HEK293 (cell line): ENCODE data around the gene RABGGTA.
A peak's percentile ranks its signal among the peaks of the same experiment; 100 is the strongest.

Experiments used
- CTCF ChIA-PET: fragments of 350-600 bp; formaldehyde crosslinking; extraction: SDS; loops from one replicate; lab custom pipeline; 2021; ENCODE audit warnings: antibody characterized with exemption; lab: Yijun Ruan, JAX
- POLR2A ChIA-PET: fragments of 300-600 bp; formaldehyde crosslinking; extraction: SDS; loops from one replicate; lab custom pipeline; 2020; ENCODE audit warnings: antibody characterized with exemption, inconsistent platforms; lab: Yijun Ruan, JAX
- H3K27ac ChIP-seq: fragments of 200-500 bp; sonication (Bioruptor generic); 2 replicates; pipeline ENCODE4 v1.5.1; 2014; ENCODE audit warnings: low read depth, low read length, control low read depth, inconsistent platforms; ENCODE audit errors: extremely low read depth
- H3K36me3 ChIP-seq, 2 experiments: fragments of 200-500 bp in 1 of 2; sonication (Bioruptor generic) in 1 of 2; 1 replicate in 1 of 2; 2 replicates in 1 of 2; pipeline ENCODE4 v1.5.1; 2014 to 2017; ENCODE audit warnings: inconsistent platforms in 2 of 2, low read length in 2 of 2; ENCODE audit not compliant: control insufficient read depth in 2 of 2, insufficient read depth in 1 of 2
- H3K4me1 ChIP-seq: fragments of 200-500 bp; sonication (Bioruptor generic); 2 replicates; pipeline ENCODE4 v1.5.1; 2014; ENCODE audit warnings: mild to moderate bottlenecking, low read length, inconsistent platforms; ENCODE audit not compliant: control insufficient read depth, insufficient read depth
- H3K4me3 ChIP-seq: 2 replicates; pipeline ENCODE4 v1.5.1; 2011; ENCODE audit warnings: low read depth, mild to moderate bottlenecking, control low read depth, low read length, moderate library complexity
- H3K9me3 ChIP-seq: fragments of 200-500 bp; sonication (Bioruptor generic); 2 replicates; pipeline ENCODE4 v1.5.1; 2014; ENCODE audit warnings: low read depth, low read length, inconsistent platforms; ENCODE audit not compliant: control insufficient read depth, insufficient read depth
- GLI4 ChIP-seq: fragments of 450-650 bp; formaldehyde crosslinking; IDR thresholded peaks from 2 replicates; pipeline ENCODE4 v1.5.1; 2016; ENCODE audit warnings: missing biosample characterization, missing genetic modification characterization
- GLIS1 ChIP-seq: fragments of 450-650 bp; formaldehyde crosslinking; IDR thresholded peaks from 2 replicates; pipeline ENCODE4 v1.5.1; 2016; ENCODE audit warnings: missing biosample characterization, missing genetic modification characterization
- ZBTB1 ChIP-seq: fragments of 450-650 bp; formaldehyde crosslinking; IDR thresholded peaks from 2 replicates; pipeline ENCODE4 v1.5.1; 2016; ENCODE audit warnings: missing biosample characterization, missing genetic modification characterization
- ZFP69B ChIP-seq: fragments of 450-650 bp; formaldehyde crosslinking; IDR thresholded peaks from 2 replicates; pipeline ENCODE4 v1.5.1; 2016; ENCODE audit warnings: missing biosample characterization, missing genetic modification characterization
- ZNF140 ChIP-seq: fragments of 450-650 bp; formaldehyde crosslinking; IDR thresholded peaks from 2 replicates; pipeline ENCODE4 v1.5.1; 2016; ENCODE audit warnings: missing biosample characterization, missing genetic modification characterization
- ZNF157 ChIP-seq: fragments of 450-650 bp; formaldehyde crosslinking; IDR thresholded peaks from 2 replicates; pipeline ENCODE4 v1.5.1; 2016; ENCODE audit warnings: missing biosample characterization, missing genetic modification characterization
- ZNF2 ChIP-seq: fragments of 450-650 bp; formaldehyde crosslinking; IDR thresholded peaks from 2 replicates; pipeline ENCODE4 v1.5.1; 2016; ENCODE audit warnings: missing biosample characterization, missing genetic modification characterization
- ZNF211 ChIP-seq: fragments of 450-650 bp; formaldehyde crosslinking; IDR thresholded peaks from 2 replicates; pipeline ENCODE4 v1.5.1; 2016; ENCODE audit warnings: low read depth, missing biosample characterization, missing genetic modification characterization
- ZNF324 ChIP-seq: fragments of 450-650 bp; formaldehyde crosslinking; IDR thresholded peaks from 2 replicates; pipeline ENCODE4 v1.5.1; 2016; ENCODE audit warnings: missing biosample characterization, missing genetic modification characterization
- ZNF423 ChIP-seq: fragments of 450-650 bp; formaldehyde crosslinking; IDR thresholded peaks from 2 replicates; pipeline ENCODE4 v1.5.1; 2016; ENCODE audit warnings: missing biosample characterization, missing genetic modification characterization
- ZNF473 ChIP-seq: fragments of 450-650 bp; formaldehyde crosslinking; IDR thresholded peaks from 2 replicates; pipeline ENCODE4 v1.5.1; 2017; ENCODE audit warnings: missing biosample characterization, missing genetic modification characterization
- ZNF530 ChIP-seq: fragments of 450-650 bp; formaldehyde crosslinking; IDR thresholded peaks from 2 replicates; pipeline ENCODE4 v1.5.1; 2016; ENCODE audit warnings: low read depth, missing biosample characterization, missing genetic modification characterization
- ZNF555 ChIP-seq: fragments of 450-650 bp; formaldehyde crosslinking; conservative IDR thresholded peaks from 2 replicates; pipeline ENCODE4 v1.5.1; 2017; ENCODE audit warnings: missing biosample characterization, mild to moderate bottlenecking, missing genetic modification characterization, inconsistent platforms
- ZNF571 ChIP-seq: fragments of 450-650 bp; formaldehyde crosslinking; IDR thresholded peaks from 2 replicates; pipeline ENCODE4 v1.5.0; 2017; ENCODE audit warnings: missing biosample characterization, missing genetic modification characterization
- ZNF621 ChIP-seq: fragments of 450-650 bp; formaldehyde crosslinking; IDR thresholded peaks from 2 replicates; pipeline ENCODE4 v1.5.1; 2017; ENCODE audit warnings: missing biosample characterization, missing genetic modification characterization
- ZNF624 ChIP-seq: fragments of 450-650 bp; formaldehyde crosslinking; IDR thresholded peaks from 2 replicates; pipeline ENCODE4 v1.5.1; 2017; ENCODE audit warnings: missing biosample characterization, missing genetic modification characterization
- ZNF626 ChIP-seq: fragments of 450-650 bp; sonication (Bioruptor Pico); formaldehyde crosslinking; IDR thresholded peaks from 2 replicates; pipeline ENCODE4 v1.5.1; 2018; ENCODE audit warnings: missing biosample characterization, missing genetic modification characterization, inconsistent platforms
- ZNF664 ChIP-seq: fragments of 450-650 bp; formaldehyde crosslinking; IDR thresholded peaks from 2 replicates; pipeline ENCODE4 v1.5.1; 2016; ENCODE audit warnings: missing biosample characterization, missing genetic modification characterization
- ZNF701 ChIP-seq: fragments of 450-650 bp; formaldehyde crosslinking; IDR thresholded peaks from 2 replicates; pipeline ENCODE4 v1.5.1; 2016; ENCODE audit warnings: missing biosample characterization, missing genetic modification characterization
- ZNF785 ChIP-seq: fragments of 450-650 bp; formaldehyde crosslinking; IDR thresholded peaks from 2 replicates; pipeline ENCODE4 v1.5.1; 2016; ENCODE audit warnings: missing biosample characterization, missing genetic modification characterization
- ZXDB ChIP-seq: fragments of 450-650 bp; formaldehyde crosslinking; IDR thresholded peaks from 2 replicates; pipeline ENCODE4 v1.5.1; 2016; ENCODE audit warnings: missing biosample characterization, missing genetic modification characterization
- TF ChIP-seq, protein P1 (sequence below): fragments of 450-650 bp; formaldehyde crosslinking; IDR thresholded peaks from 2 replicates; pipeline ENCODE4 v1.5.1; 2017; ENCODE audit warnings: missing biosample characterization, missing genetic modification characterization
- TF ChIP-seq, protein P2 (sequence below): fragments of 450-650 bp; formaldehyde crosslinking; IDR thresholded peaks from 2 replicates; pipeline ENCODE4 v1.5.1; 2016; ENCODE audit warnings: missing biosample characterization, missing genetic modification characterization, borderline replicate concordance
- TF ChIP-seq, protein P3 (sequence below): fragments of 450-650 bp; formaldehyde crosslinking; IDR thresholded peaks from 2 replicates; pipeline ENCODE4 v1.5.1; 2016; ENCODE audit warnings: missing biosample characterization, missing genetic modification characterization, borderline replicate concordance

RABGGTA gene

DNA sequence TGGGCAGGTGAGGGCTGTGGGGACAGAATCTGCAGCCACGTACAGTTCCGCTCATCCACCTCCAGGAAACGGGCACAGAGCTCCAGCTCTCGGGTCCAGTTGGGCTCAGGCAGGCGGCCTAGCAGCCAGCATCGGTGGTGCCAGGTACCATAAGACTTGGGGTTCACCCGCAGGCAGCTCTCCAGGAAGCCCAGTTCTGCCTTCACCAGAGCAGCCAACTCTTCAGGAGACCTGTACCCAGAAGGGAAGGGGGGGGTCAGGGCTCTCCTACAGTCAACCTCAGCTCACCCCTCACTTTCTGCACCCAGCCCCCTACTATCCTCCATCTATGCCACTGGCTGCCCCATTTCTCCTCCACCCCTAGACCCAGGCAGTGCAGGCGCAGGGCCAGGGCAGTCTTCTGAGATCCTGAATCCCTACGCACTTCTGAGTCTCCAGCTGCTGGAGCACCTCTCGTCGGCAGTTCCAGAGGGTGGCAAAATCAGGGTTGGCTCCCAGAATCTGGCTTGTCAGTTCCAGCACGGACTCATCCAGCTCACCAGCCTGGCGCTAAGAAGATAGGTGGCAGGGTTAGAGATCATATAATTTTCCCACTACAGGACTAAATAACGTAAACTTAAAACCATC is 1.4 kb downstream of the RABGGTA start:
- POLR2A ChIA-PET, result interaction anchor here (0.8 to 2.9 kb wide), 8 partner anchors 8 to 156 kb away, joined by 3 to 47 read pairs (median 12); partner anchors contain the start of genes DCAF11, DHRS1, IPO4 and MDP1
- H3K9me3 ChIP-seq, result no peaks in the 10 kb centered on the region
- no peak for TF ChIP-seq ZNF701 (tag by site-specific recombination)
- TF ChIP-seq ZNF324, result no peak
- TF ChIP-seq ZNF423 (tag by site-specific recombination), result no peak
- TF ChIP-seq ZNF473 (tag by site-specific recombination), result no peak
- no peak for TF ChIP-seq GLIS1 (tag by site-specific recombination)
- TF ChIP-seq ZNF571 (tag by site-specific recombination), result no peak
- CTCF ChIA-PET, result interaction anchor here (1.0 to 3.0 kb wide), 8 partner anchors 11 to 161 kb away, joined by 3 to 17 read pairs (median 5); partner anchors contain the start of genes CIDEB, MDP1 and TINF2
- peaks cover 0 to 39% of the 10 kb centered on the region in 2 experiments; a peak in 1 of 3 replicates for H3K36me3 ChIP-seq
- no peak overlapping the region for H3K27ac ChIP-seq
- peaks cover 3% of the 10 kb centered on the region; the same call in 1 of the 2 replicates for H3K4me1 ChIP-seq
- no peak overlapping the region for H3K4me3 ChIP-seq

DNA sequence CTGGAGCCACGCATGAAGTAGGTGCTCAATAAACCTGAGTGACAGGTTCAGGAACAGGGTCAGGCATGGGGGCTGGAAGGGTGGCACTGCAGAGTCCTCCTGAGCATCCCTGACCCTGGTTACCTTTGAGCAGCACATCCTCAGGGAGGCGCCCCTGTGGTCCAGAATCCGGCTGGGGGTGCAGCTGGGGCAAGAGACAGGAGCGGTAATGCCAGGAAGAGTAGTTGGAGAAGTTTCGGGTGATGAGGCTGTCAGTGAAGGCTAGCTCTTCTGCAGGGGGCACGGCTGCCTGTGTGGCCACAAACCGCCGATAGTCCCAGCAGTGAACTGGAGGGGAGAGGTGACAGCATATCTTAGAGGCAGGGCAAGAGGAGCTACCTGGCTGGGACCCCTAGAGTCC is 2.0 kb downstream of the RABGGTA start:
- TF ChIP-seq ZFP69B (tag by site-specific recombination), result no peak
- TF ChIP-seq, protein P1, sequence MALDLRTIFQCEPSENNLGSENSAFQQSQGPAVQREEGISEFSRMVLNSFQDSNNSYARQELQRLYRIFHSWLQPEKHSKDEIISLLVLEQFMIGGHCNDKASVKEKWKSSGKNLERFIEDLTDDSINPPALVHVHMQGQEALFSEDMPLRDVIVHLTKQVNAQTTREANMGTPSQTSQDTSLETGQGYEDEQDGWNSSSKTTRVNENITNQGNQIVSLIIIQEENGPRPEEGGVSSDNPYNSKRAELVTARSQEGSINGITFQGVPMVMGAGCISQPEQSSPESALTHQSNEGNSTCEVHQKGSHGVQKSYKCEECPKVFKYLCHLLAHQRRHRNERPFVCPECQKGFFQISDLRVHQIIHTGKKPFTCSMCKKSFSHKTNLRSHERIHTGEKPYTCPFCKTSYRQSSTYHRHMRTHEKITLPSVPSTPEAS (tag by site-specific recombination), result no peak
- peak; percentile 84 for TF ChIP-seq ZNF664 (tag by site-specific recombination)
- no peak for TF ChIP-seq ZBTB1 (tag by site-specific recombination)
- TF ChIP-seq, all 188 proteins: peak for 1
- POLR2A ChIA-PET, result interaction anchor here (0.8 to 2.9 kb wide), 3 partner anchors 27 to 30 kb away, joined by 3 to 47 read pairs (median 18); partner anchors contain the start of genes DHRS1, NOP9 and TINF2
- Histone ChIP-seq H3K4me1 (peaks cover 3% of the 10 kb centered on the region; the same call in 1 of the 2 replicates), H3K9me3 (no peaks in the 10 kb centered on the region), H3K27ac (no peak overlapping the region), H3K36me3 (peaks cover 0 to 39% of the 10 kb centered on the region in 2 experiments; a peak in 1 of 3 replicates), H3K4me3 (no peak overlapping the region)
- CTCF ChIA-PET, result interaction anchor here (2.0 to 3.0 kb wide), 3 partner anchors 26 to 162 kb away, joined by 8 to 17 read pairs (median 15); partner anchors contain the start of genes CIDEB and TINF2

DNA sequence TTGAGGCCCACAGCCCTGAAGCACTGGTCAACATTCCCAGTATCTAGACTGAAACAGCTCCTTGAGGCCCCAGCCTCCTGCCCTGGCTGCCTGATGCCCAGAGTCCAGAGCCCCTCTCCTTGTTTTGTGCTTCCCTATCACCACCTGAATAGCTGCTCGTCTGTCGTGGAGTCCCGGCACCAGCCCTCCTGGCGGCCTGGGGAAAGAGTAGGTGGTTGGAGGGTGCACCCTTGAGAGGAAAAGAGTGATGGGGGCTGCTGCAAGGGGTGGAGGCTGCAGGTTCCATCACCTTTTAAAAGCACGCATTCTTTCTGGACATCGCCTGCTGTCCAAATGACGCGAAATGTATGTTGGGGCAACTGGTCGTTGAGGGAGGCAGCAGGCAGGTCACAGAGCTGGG is 3.2 kb downstream of the RABGGTA start:
- ChIA-PET CTCF (interaction anchor here (0.9 kb wide), 1 partner anchor 29 kb away, joined by 3 read pairs; no protein-coding TSS in a partner anchor), POLR2A (no interaction called here)
- Histone ChIP-seq H3K4me3 (no peak overlapping the region), H3K4me1 (peaks cover 3% of the 10 kb centered on the region; the same call in 1 of the 2 replicates), H3K27ac (no peak overlapping the region), H3K36me3 (peaks cover 0 to 39% of the 10 kb centered on the region in 2 experiments; a peak in 1 of 3 replicates), H3K9me3 (no peaks in the 10 kb centered on the region)
- TF ChIP-seq ZXDB (tag by site-specific recombination) (no peak), ZNF530 (tag by site-specific recombination) (no peak), ZNF2 (tag by site-specific recombination) (no peak), ZNF785 (no peak), ZNF140 (tag by site-specific recombination) (no peak), ZNF621 (tag by site-specific recombination) (no peak), ZNF624 (tag by site-specific recombination) (no peak), ZNF157 (tag by site-specific recombination) (no peak), ZNF555 (tag by site-specific recombination) (no peak), ZNF211 (tag by site-specific recombination) (no peak), GLI4 (tag by site-specific recombination) (no peak), ZNF626 (tag by site-specific recombination) (no peak)
- TF ChIP-seq, protein P2, sequence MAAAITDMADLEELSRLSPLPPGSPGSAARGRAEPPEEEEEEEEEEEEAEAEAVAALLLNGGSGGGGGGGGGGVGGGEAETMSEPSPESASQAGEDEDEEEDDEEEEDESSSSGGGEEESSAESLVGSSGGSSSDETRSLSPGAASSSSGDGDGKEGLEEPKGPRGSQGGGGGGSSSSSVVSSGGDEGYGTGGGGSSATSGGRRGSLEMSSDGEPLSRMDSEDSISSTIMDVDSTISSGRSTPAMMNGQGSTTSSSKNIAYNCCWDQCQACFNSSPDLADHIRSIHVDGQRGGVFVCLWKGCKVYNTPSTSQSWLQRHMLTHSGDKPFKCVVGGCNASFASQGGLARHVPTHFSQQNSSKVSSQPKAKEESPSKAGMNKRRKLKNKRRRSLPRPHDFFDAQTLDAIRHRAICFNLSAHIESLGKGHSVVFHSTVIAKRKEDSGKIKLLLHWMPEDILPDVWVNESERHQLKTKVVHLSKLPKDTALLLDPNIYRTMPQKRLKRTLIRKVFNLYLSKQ (tag by site-specific recombination), result no peak
- TF ChIP-seq, protein P3, sequence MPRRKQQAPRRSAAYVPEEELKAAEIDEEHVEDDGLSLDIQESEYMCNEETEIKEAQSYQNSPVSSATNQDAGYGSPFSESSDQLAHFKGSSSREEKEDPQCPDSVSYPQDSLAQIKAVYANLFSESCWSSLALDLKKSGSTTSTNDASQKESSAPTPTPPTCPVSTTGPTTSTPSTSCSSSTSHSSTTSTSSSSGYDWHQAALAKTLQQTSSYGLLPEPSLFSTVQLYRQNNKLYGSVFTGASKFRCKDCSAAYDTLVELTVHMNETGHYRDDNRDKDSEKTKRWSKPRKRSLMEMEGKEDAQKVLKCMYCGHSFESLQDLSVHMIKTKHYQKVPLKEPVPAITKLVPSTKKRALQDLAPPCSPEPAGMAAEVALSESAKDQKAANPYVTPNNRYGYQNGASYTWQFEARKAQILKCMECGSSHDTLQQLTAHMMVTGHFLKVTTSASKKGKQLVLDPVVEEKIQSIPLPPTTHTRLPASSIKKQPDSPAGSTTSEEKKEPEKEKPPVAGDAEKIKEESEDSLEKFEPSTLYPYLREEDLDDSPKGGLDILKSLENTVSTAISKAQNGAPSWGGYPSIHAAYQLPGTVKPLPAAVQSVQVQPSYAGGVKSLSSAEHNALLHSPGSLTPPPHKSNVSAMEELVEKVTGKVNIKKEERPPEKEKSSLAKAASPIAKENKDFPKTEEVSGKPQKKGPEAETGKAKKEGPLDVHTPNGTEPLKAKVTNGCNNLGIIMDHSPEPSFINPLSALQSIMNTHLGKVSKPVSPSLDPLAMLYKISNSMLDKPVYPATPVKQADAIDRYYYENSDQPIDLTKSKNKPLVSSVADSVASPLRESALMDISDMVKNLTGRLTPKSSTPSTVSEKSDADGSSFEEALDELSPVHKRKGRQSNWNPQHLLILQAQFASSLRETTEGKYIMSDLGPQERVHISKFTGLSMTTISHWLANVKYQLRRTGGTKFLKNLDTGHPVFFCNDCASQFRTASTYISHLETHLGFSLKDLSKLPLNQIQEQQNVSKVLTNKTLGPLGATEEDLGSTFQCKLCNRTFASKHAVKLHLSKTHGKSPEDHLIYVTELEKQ (tag by site-specific recombination), result no peak
